NCI-H345 treated with DMSO at 0.1 percent for 48 hours (cell line): ENCODE measurements around the gene SH2D3A.
"Not testable (repeated sequence)": the region's sequence is repeated elsewhere in the genome, so short reads cannot be mapped to it uniquely, and the experiment has no call there.

Experiments used
- DNase-seq: peaks from one replicate; lab custom pipeline; 2025; ENCODE audit not compliant: unreplicated experiment; lab: John Stamatoyannopoulos, UW

The SH2D3A gene

GRCh38 chr19:6762253-6762797 is 4.9 kb downstream of the SH2D3A start:
- DNase-seq: not testable (repeated sequence)

GRCh38 chr19:6761053-6761676 is 6.1 kb downstream of the SH2D3A start:
- no peak for DNase-seq

- DNase-seq: no peak
Measured at GRCh38 chr19:6760606-6761005, 6.6 kb downstream of the SH2D3A start.

- no peak for DNase-seq
Measured at GRCh38 chr19:6754653-6755463, 12.4 kb downstream of the SH2D3A start.

GRCh38 chr19:6754136-6754535 is 13.1 kb downstream of the SH2D3A start:
- DNase-seq: no peak

- no peak for DNase-seq
Measured at GRCh38 chr19:6753178-6754031, 13.8 kb downstream of the SH2D3A start.

- DNase-seq: no peak
Measured at GRCh38 chr19:6752256-6753177, 14.7 kb downstream of the SH2D3A start.

- DNase-seq: no peak
Measured at GRCh38 chr19:6751189-6751588, 16.0 kb downstream of the SH2D3A start.

GRCh38 chr19:6750062-6750461 is 17.2 kb downstream of the SH2D3A start:
- DNase-seq: no peak

GRCh38 chr19:6748543-6748942 is 18.7 kb downstream of the SH2D3A start:
- DNase-seq: not testable (repeated sequence)

- no peak for DNase-seq
Measured at GRCh38 chr19:6745965-6746364, 21.3 kb downstream of the SH2D3A start.

- no peak for DNase-seq
Measured at GRCh38 chr19:6744381-6745301, 22.6 kb downstream of the SH2D3A start.

GRCh38 chr19:6743714-6744380 is 23.4 kb downstream of the SH2D3A start:
- no peak for DNase-seq

GRCh38 chr19:6743066-6743465 is 24.2 kb downstream of the SH2D3A start:
- no peak for DNase-seq

GRCh38 chr19:6740589-6741343 is 26.5 kb downstream of the SH2D3A start:
- DNase-seq: no peak

GRCh38 chr19:6739883-6740588 is 27.2 kb downstream of the SH2D3A start:
- no peak for DNase-seq

- peak; percentile 30 for DNase-seq
Measured at GRCh38 chr19:6739390-6739882, 27.8 kb downstream of the SH2D3A start, which contains the start of gene TRIP10. TSS of gene TRIP10 (plus strand) at chr19:6739680. CDS start at chr19:6739762, 82 bp downstream.
